NCI-H2196 (cell line): ENCODE measurements around the gene S100A2.
"Not testable (repeated sequence)": the region's sequence is repeated elsewhere in the genome, so short reads cannot be mapped to it uniquely, and the experiment has no call there.

Experiments
- DNase-seq: peaks from one replicate; lab custom pipeline; 2025; ENCODE audit not compliant: unreplicated experiment; lab: John Stamatoyannopoulos, UW

S100A2 gene

DNA sequence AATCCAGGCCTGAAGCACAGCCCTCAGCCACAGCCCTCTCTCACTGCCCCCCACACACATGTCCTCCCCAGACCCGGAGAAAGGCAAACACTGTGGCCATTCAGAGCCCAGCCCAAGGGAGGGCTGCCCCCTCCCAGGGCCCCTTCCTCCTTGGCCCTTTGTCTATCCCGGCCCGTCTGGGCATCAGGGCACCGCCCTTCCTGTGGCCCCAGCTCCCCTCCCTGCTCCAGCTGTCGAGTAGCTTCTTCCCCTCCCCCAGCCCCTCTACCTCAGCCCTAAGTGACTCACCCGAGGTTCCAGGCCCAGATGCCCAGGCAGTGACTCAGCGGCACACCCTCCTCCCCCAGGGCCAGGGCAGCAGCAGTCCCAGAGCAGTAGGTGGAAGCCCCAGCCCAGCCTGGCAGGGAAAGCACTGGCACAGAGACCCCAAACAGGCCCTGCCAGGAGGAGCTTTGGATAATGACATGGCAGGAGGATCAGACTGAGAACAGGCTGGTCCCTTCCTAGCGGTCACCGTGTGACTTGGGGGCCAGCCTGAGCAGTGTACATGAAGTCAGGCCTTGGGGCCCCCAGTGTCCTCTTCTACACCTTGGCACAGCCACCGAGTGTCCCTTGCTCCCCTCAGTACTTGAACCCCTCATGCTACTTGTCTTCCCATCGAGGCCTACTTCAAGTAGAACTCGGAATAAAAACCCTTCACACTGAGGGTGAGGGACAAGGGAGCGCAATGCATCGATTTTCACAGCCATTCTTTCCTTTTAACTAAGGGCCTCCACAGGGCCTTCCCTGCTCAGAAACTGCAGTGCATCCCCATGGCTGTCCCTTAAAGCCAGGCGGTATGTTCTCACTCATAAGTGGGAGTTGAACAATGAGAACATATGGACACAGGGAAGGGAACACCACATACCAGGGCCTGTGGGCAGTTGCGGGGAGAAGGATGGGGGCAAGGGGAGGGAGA is 1.0 kb upstream of the S100A2 start:
- peak; percentile 92 for DNase-seq

DNA sequence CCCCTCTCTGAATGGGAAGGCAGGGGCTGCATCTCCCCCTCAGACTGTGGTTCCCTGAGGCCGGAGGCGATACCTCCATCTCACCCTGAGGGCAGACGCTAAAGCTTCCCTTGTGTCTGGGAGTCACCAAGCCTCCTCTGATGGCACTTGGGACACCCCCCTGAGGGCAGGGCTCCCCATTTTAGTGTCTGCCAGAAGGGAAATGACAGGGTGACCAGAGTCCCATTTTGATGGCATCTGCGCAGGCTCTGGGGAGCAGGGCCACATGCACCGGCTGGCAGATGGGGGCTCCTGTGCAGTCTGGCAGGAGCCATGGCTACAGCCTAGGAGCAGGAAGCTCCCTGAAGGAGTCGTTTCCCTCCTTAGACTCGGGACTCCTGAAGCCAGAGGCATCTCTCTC is 1.7 kb downstream of the S100A2 start:
- DNase-seq, result no peak

DNA sequence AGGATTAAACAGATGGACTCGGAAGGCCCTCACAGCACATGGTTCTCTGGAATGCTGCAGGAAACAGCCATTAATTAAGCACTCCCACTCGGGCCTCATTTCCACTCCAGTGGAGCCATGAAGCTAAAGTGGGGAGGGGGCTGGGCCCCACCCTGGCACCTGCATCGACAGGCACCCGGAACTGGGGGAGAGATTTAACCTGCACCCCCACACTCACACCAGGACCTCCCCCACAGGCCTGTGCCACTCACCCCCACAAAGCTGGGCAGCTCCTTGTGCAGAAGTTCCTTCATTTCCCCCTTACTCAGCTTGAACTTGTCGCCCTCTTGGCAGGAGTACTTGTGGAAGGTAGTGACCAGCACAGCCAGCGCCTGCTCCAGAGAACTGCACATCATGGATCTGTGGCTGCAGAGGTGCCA is 2.2 kb downstream of the S100A2 start:
- no peak for DNase-seq

DNA sequence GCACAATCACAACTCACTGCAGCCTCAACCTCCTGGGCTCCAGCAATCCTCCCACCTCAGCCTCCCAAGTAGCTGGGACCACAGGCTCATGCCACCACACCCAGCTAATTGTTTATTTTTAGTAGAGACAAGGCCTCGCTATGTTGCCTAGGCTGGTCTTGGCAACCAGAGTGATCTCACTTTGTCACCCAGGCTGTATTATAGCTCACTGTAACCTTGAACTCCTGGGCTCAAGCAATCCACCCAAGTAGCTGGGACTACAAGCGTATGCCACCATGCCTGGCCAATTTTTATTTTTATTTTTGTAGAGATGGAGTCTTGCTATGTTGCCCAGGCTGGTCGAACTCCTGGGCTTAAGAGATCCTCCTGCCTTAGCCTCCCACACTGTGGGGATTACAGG is 3.6 kb downstream of the S100A2 start:
- DNase-seq, result not testable (repeated sequence)

DNA sequence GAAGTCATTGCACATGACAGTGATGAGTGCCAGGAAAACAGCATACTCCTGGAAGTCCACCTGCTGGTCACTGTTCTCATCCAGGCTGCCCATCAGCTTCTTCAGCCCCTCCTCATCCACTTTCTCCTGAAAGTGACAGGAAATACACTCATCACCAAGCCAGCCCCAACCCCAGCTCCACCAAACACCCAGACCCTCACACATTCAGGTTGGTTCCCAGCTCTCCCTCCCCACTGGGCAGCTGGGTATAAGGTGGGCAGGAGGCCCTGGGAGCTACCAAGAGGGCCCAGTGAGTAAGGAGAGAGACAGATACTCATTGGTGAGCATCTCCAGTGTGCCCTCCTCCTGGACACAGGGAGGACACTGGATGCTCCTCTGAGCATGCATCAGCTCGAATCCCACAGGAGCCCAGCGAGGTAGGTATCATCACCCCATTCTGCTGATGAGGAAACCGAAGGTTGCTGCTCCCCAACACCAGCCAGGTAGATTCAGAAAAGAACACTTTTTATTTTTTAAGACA is 4.1 kb downstream of the S100A2 start:
- DNase-seq, result no peak

DNA sequence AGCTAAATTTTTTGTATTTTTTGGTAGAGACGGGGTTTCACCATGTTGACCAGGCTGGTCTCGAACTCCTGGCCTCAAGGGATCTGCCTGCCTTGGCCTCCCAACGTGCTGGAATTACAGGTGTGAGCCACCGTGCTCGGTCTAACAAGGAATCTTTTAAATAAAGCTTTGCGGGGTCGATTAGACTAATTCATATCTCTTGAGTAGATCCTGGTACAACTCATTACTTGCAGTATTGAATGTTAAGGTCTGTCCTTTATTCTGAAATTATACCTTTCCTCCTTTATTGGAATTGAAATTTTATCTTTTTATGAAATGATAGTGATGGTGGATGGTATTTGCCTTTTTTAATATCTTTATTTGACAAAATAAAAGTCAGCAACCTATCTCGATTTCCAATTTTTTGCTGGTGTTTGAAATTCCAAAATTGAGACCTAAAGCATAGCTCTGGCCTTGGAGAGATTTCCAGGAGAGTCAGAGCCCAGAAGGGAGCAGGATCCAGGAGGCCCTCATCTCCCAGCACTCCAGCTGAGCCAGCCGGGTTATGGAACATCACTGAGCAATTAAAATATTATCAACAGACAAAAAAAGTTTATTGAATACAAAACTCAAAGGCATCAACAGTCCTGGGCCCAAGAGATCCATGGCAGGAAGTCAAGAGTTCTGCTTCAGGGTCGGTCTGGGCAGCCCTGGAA is 4.7 kb downstream of the S100A2 start:
- DNase-seq, result no peak

DNA sequence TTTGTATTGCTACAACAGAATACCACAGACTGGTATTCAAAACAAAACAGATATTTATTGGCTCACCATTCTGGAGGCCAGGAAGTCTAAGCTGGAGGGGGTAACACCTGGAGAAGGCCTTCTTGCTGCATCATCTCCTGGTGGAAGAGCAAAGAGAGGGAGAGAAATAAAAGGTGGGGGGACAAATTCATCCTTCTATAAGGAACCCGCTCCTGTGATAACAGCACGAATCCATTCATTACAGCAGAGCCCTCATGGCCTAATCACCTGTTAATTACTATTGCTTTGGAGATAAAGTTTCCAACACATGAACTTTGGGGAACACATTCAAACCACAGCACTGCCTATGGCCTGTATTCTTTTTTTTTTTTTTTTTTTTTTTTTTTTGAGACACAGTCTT is 5.4 kb downstream of the S100A2 start:
- DNase-seq, result no peak

DNA sequence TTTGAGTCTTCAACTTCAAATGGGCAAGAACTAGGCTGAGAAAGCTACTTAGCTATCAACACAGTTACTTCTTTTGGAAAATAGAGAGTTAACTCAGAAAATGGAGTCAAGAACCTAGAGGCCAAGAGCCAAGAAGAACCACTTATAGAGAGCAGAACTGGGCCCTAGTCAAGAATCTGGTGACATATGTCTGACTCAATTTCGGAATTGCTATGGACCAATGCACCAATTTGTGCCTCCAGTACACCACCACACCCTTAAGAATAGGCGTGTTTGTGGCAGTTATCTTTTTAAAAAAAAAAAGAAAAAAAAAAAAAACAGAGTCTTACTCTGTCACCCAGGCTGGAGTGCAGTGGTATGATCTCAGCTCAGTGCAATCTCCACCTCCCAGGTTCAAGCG is 7.8 kb downstream of the S100A2 start:
- DNase-seq, result no peak

DNA sequence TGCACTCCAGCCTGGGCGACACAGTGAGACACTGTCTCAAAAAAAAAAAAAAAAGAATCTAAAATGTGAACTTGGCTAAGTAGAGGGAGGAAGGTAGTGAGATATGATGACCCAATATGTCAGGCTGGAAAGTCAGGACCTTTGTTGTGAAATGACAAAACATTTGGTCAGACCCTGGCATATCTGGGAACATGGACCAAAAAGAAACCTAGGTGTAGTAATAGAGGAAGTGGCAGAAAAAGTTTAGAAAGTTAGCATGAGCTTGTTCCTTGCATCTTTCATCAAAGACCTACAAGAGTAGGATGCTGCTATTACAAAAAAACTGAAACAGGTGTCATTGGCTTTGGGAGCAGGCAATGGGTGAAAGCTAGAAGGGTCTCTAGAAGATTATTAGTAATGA is 9.3 kb downstream of the S100A2 start:
- no peak for DNase-seq

DNA sequence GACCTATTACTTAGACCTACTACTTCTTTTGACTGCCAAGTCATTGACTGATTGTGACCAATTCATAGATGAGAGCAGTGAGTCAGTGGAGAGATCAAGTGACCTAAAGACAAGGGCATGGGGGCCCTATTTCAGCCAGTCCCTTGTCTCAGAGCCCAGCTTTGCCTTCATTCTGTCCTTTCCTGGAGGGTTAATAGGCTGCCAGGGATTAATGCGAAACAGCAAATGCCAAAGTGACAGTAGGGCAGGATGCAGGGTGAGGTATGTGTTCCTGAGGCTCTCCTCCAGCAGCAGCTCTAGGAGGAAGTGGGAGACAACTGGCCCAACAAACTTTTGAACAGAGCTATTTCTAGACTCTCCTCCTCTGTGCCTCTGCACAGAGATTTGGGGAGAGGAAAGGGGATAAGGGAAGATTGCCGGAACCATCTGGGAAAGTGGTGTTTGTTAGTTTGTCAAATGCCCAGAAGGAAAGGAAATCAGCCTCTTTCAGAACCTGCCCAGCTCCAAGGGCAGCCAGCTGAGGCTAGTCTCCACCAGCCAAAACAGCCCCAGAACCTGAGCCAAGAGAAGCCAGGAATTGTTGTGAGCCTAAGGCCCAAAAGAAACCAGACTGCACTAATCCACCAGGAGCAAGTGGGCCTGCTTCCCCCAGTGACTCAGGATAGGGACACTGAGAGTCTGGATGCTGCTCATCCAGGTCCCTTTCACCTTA is 11.7 kb downstream of the S100A2 start:
- DNase-seq, result no peak

DNA sequence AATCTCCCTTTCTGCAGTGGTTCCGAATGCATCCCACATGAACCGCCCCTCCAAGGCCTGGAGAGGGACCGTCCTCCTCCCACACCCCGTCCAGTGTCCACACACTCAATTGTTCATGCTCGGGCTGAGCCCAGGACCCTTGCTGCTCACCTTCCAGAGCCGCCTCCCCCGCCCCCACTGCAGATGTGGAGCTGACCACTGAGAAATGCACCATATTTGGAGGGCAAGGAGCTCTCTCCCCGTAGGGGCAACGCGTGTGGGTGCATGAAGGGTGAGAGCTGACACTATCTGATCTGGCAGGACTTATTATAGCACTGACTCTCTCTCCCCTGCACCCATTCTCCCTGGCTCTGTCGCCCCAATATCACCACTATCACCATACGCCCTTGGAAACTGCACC is 12.5 kb downstream of the S100A2 start:
- no peak for DNase-seq

DNA sequence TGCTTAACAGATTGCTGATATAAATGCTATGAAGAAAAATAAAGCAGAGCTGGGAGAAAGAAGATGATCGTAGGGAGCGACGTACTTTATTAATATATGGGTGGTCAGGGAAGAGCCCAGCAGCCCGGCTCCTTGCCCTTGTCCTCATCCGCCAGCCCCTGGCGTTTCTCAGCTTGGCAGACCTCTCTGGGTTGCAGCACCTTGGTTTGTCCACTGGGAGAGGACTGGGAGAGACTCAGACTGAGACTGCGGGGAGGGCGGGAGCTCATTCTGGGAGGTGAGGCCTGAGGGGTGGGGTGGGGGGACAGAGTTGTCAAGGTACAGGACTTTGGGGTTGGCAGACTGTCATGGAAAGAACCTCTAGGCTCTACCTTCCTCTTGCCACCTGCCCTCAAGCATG is 13.3 kb downstream of the S100A2 start:
- no peak for DNase-seq

DNA sequence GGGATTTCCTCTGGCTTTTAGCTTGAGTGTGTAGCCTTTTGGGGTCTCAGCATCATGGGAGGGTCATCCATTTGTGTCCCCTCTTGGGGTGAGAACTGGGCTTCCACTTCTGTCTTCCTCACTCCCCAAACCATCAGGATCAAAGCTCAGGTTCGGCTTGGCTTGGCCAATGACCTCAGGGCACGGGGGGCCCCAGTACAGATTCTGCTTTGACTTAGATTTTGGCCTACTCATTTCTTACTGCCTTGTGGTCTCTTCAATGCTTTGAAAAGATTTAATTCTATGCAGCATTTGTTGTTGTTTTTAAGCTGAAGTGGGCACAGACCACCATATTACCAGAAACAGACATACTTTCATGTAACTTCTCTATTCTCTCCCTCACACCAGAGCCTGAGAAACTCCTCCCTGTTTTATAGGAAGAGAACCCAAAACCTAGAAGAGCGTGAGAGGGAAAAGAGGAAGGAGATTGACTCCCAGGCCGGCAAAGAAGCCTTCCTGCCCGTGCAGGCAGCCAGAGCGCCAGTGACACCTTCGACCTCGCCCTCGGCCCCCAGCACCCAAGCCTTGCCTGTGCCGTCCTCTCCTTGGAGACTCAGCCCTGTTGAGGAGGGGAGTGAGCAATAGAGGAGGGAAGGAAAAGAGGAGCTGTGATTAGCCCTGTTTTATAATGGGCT is 14.7 kb downstream of the S100A2 start:
- DNase-seq, result no peak

DNA sequence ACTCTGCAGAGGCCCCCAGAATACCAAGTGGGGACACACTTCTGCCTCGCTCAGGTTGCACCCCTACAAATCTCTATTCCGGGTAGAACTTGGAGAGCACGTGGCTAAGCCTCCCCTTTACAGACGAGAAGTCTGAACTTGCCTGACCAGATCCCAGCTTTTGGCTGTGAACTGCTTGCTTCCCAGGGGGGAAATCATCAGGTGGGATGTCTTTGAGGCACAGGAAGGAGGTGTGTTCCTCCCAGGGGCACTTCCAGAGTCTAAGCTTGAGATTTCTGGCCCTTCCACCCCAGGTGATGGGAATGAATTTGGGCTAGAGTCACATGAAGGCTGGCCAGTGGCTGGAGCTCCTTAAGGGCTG is 15.3 kb downstream of the S100A2 start:
- no peak for DNase-seq

DNA sequence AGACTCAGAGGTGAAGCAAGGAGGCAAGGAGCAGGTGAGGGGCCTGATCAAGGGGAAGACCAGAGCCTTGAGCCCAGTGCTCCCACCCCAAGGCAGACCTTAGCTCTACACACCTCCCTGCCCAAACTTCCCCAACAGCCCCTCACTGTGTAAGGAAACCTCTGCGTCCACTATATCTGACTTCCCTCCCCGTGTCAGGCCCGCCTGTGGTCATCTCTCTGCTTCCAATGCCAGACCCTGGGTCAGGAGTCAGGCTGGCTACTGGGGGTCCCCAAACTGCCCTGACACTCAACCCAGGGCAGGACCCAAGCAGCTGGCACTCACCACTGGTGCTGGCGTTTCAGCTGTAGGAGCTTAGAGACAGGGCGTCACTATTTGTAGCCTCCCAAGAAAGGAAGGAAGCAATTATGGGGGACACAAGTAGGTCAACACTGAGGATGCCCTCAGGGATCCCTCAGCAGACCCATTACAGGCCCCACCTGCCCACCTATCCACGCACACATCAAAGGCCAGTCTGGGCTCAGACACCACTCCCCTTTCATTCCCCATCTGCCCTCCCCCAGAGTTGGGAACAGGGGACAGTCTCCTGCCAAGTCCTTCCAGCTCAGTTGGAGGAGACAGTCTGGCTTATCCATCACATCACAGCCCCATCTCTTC is 15.8 kb downstream of the S100A2 start:
- DNase-seq, result no peak

DNA sequence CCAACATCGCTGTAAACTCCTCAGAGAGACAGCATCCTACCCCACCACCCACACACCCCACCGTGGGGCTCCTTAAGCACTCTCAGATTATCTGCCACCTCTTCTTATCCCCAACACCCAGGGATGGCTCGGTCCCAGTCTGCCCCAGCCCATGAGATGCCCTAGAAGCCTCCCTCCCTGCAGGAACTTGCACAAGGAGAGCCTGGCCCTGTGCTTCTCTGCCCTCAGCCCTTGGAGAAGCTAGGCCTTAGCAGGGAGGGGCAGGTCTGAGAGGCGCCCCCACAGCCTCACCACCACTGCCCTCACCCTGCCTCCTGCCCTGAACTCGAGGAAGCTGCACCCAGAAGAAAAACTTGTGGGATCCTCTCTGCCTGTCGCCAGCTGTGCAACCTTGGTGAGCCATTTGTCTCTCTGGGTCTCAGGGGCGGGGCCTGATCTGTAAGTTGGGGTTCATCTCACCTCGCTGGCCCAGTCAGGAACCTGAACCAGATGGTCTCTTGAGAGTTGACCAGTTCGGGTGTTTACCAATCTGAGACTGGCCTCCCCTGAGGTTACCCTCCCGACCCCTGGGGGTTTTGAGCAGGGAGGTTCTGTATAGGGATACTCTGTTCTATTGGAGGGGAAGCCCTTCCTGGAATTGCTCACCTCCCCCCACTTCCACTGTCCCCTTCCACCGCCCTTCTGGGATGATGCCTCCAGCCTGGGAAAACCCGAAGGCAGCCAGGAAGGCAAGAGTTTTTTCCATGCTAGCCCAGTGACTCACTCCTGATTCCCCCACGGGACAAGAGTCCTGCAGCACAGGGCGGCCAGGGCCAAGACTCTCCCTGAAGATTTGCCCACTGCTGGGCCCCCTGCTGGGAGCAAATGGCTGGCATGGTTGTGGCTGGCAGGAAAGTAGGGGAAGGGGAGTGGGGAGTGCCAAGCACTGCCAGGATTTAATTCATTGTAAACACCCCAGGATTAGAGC is 16.6 kb downstream of the S100A2 start, which contains the start of gene S100A3:
Gene S100A3 (minus strand): TSS at position 537 of the 967 bp plus-strand sequence. CDS start 773 bp downstream, outside the sequence.
- no peak for DNase-seq

DNA sequence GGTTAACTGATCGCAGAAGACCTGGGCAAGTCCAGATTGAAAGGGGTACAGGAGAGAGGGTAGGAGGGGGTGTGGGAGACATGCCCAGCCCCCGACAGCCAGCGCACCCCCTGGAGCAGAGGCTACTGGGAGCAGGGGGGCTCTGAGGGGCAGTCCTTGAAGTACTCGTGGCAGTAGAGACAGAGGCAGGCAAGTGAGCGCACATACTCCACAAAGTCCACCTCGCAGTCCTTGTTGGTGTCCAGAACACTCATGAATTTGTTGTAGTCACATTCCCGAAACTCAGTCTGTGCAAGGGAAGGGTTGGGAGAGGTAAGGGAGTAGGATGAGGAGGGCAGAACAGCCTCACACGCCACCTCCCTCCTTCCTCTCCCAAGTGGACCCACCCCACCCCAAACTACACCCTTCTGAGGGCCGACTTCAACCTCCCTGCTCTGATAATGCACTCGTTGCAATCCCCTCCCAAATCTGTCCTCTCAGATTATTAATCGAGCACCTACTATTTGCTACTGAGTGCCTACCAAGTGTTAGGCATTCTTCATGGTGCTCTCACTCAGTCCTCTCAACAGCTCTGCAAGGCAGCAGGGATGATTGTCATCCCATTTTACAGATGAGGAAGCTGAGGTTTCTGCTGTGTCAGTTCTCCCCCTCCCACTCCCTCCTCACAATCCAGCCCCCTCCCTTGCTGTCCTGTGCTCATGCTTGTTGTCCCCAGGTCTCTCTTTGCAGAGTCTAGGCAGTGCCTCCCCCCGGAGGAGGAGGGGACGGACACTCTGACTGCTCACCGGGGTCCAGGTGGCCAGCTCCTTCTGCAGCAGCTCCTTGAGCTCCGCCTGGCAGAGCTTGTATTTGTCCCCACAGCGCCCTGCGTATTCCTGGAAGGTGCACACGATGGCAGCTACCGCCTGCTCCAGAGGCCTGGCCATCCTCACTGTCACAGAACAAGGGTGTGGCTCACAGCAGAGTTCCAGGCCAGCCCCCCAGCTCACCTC is 17.8 kb downstream of the S100A2 start:
- DNase-seq, result no peak
